K562 (cell line): Measurements from ENCODE around the gene COL6A2. TPM values are rescaled to one million over a fixed set of nuclear protein-coding genes. Genes with fewer than 3 reads are reported as not detected.

ENCODE experiments used
- ATAC-seq: fragments of 200-7000 bp; cut with Tn5 transposase; 3 replicates; pipeline ENCODE4 v1.9.1; 2020; ENCODE audit warnings: moderate library complexity
- BruUV-seq: library from RNA; stranded (reverse); fragments of 400-500 nt; replicated peaks from 2 replicates; lab custom pipeline; 2021; lab: Mats Ljungman, UMichigan
- CTCF ChIA-PET: fragments of 300-600 bp; formaldehyde crosslinking; extraction: SDS; loops from one replicate; lab custom pipeline; 2021; ENCODE audit warnings: low intra/inter-chr PET ratio; lab: Yijun Ruan, JAX
- POLR2A ChIA-PET: fragments of 300-600, 350-650 bp; sonication (Branson Sonifier 250); formaldehyde crosslinking; extraction: SDS; loops from one replicate; lab custom pipeline; 2021; ENCODE audit warnings: antibody characterized with exemption, inconsistent platforms; lab: Yijun Ruan, JAX
- DNase-seq, 4 experiments: peaks; one replicate each; pipeline versions ENCODE4 v3.0.0 to v3.0.0-alpha.2; 2011 to 2018; ENCODE audit warnings: low spot score in 3 of 4, mixed read lengths in 3 of 4; ENCODE audit errors: extremely low read depth in 1 of 4
- FAIRE-seq: peaks from 2 replicates; lab custom pipeline; 2011; peaks lifted over from hg19 to GRCh38; lab: Jason Lieb, UNC
- H2AFZ ChIP-seq: 2 replicates; pipeline ENCODE4 v1.6.0; 2011; ENCODE audit warnings: low read depth, low read length, control low read depth, inconsistent platforms
- H3K27ac ChIP-seq: fragments of 200-600 bp; 3 replicates; pipeline ENCODE4 v1.8.0; 2011; ENCODE audit warnings: low read depth, mild to moderate bottlenecking, control low read depth, inconsistent platforms, low read length, moderate library complexity, mixed read lengths; ENCODE audit errors: extremely low read depth
- H3K27me3 ChIP-seq, 2 experiments: fragments of 300-600 bp in 1 of 2; 2 replicates in 1 of 2; 3 replicates in 1 of 2; pipeline versions ENCODE4 v1.6.0 to v1.8.0; 2011; ENCODE audit warnings: inconsistent platforms in 2 of 2, low read length in 2 of 2, mild to moderate bottlenecking in 1 of 2, mixed read lengths in 1 of 2, moderate library complexity in 1 of 2; ENCODE audit not compliant: control insufficient read depth in 2 of 2, insufficient read depth in 2 of 2
- H3K36me3 ChIP-seq: fragments of 300-600 bp; 3 replicates; pipeline ENCODE4 v1.8.0; 2011; ENCODE audit warnings: mild to moderate bottlenecking, low read length, inconsistent platforms; ENCODE audit not compliant: control insufficient read depth, insufficient read depth
- H3K4me1 ChIP-seq, 2 experiments: fragments of 200-600 bp in 1 of 2; replicated peaks in 1 of 2; 2 replicates in 1 of 2; 3 replicates in 1 of 2; pipeline versions ENCODE4 v1.5.1 to v1.8.0; 2011; ENCODE audit warnings: inconsistent platforms in 2 of 2, low read length in 2 of 2, mild to moderate bottlenecking in 1 of 2, mixed read lengths in 1 of 2, moderate library complexity in 1 of 2; ENCODE audit not compliant: control insufficient read depth in 2 of 2, insufficient read depth in 2 of 2
- H3K4me2 ChIP-seq: 2 replicates; pipeline ENCODE4 v1.6.1; 2011; ENCODE audit warnings: low read length, control low read depth, inconsistent platforms, mixed read lengths; ENCODE audit not compliant: insufficient read depth
- H3K4me3 ChIP-seq: fragments of 200-600 bp; sonication (generic), shearing (Covaris generic); 2 replicates; pipeline ENCODE4 v1.5.1; 2016; ENCODE audit warnings: control low read depth, inconsistent platforms
- H3K79me2 ChIP-seq: fragments of 200-600 bp; 3 replicates; pipeline ENCODE4 v1.8.0; 2011; ENCODE audit warnings: low read length, inconsistent platforms; ENCODE audit not compliant: control insufficient read depth, insufficient read depth
- H3K9ac ChIP-seq, 2 experiments: 2 replicates each; pipeline versions ENCODE4 v1.6.0 to v1.6.1; 2011; ENCODE audit warnings: low read depth in 2 of 2, low read length in 2 of 2, control low read depth in 1 of 2, inconsistent platforms in 1 of 2, mild to moderate bottlenecking in 1 of 2, mixed read lengths in 1 of 2; ENCODE audit not compliant: insufficient read depth in 1 of 2
- H3K9me1 ChIP-seq: one replicate; pipeline ENCODE4 v1.6.0; 2011; ENCODE audit warnings: inconsistent platforms, mild to moderate bottlenecking, low read length, moderate library complexity; ENCODE audit not compliant: control insufficient read depth, insufficient read depth
- H3K9me3 ChIP-seq: replicated peaks from 2 replicates; pipeline ENCODE4 v1.5.1; 2011; ENCODE audit warnings: low read depth, low read length, inconsistent platforms; ENCODE audit not compliant: control insufficient read depth, insufficient read depth
- H4K20me1 ChIP-seq: replicated peaks from 2 replicates; pipeline ENCODE4 v1.6.1; 2011; ENCODE audit warnings: low read length, inconsistent platforms, mixed read lengths; ENCODE audit not compliant: control insufficient read depth, insufficient read depth
- CBFB ChIP-seq: sonication (generic); formaldehyde crosslinking; IDR thresholded peaks from 2 replicates; pipeline ENCODE4 v1.4.0; 2020; ENCODE audit warnings: mild to moderate bottlenecking, missing genetic modification reagents
- PHTF2 ChIP-seq: fragments of 250-450 bp; sonication (Bioruptor Pico); IDR thresholded peaks from 2 replicates; pipeline ENCODE4 v1.5.0; 2021; ENCODE audit warnings: mild to moderate bottlenecking
- SPI1 ChIP-seq: IDR thresholded peaks from 2 replicates; pipeline ENCODE4 v1.6.1; 2011; ENCODE audit warnings: low read depth, low read length, control low read depth, borderline replicate concordance
- SRSF3 ChIP-seq: fragments of 200-400 bp; formaldehyde crosslinking; IDR thresholded peaks from 2 replicates; pipeline ENCODE4 v1.6.1; 2016; ENCODE audit warnings: mild to moderate bottlenecking, low read length, moderate library complexity; ENCODE audit not compliant: insufficient read depth
- STAT5A ChIP-seq: IDR thresholded peaks from 2 replicates; pipeline ENCODE4 v1.6.1; 2012; ENCODE audit warnings: low read length, inconsistent platforms, borderline replicate concordance
- TCF3 ChIP-seq: sonication (generic); formaldehyde crosslinking; IDR thresholded peaks from 2 replicates; pipeline ENCODE4 v1.4.0; 2020; ENCODE audit warnings: mild to moderate bottlenecking, missing genetic modification reagents
- ZNF175 ChIP-seq: fragments of 200-800 bp; sonication (Bioruptor generic); IDR thresholded peaks from 2 replicates; pipeline ENCODE4 v1.6.1; 2016; ENCODE audit warnings: low read depth, mild to moderate bottlenecking, missing genetic modification characterization, missing compliant biosample characterization
- ZNF263 ChIP-seq: sonication (generic); formaldehyde crosslinking; IDR thresholded peaks from 2 replicates; pipeline ENCODE4 v1.8.0; 2022; ENCODE audit warnings: mild to moderate bottlenecking, missing genetic modification reagents, borderline replicate concordance
- WGBS: fragments of 100-300 bp; shearing (Covaris generic); methylation state at CpG from one replicate; pipeline ENCODE4 v1.1.6; 2016; ENCODE audit warnings: low coverage, mixed read lengths; ENCODE audit not compliant: insufficient coverage; ENCODE audit errors: missing lambda C conversion rate; 5-methylcytosine and 5-hydroxymethylcytosine counted together
- in situ Hi-C: fragments of 300-500 bp; cut with MboI; formaldehyde crosslinking; loops from 4 replicates; pipeline ENCODE4 v1.15.0; 2018; ENCODE audit warnings: inconsistent platforms, mixed read lengths
- intact Hi-C: fragments of 100-400 bp; cut with micrococcal nuclease; formaldehyde crosslinking; loops from 2 replicates; pipeline ENCODE4 v1.14.2; 2022
- polyA plus RNA-seq, 8 experiments: library from polyadenylated mRNA; depleted of rRNA in 4 of 8; stranded (reverse) in 5 of 8; unstranded in 3 of 8; fragments of >200 nt; fragmentation: Nextera tagmentation in 2 of 8; fragmentation: Illumina TruSeq in 1 of 8; extraction: Ambion mirVana in 2 of 8; extraction: Trizol in 1 of 8; gene quantifications; 2 replicates each; pipeline versions ENCODE4 v1.2.1 to v1.2.3, GENCODE V29; 2011 to 2014; ENCODE audit warnings: inconsistent platforms in 1 of 8, missing spikeins in 1 of 8
- total RNA-seq, 7 experiments: library from RNA; depleted of rRNA in 6 of 7; stranded (reverse); fragments of >200 nt in 6 of 7; fragmentation: Illumina TruSeq in 2 of 7; extraction: Trizol in 2 of 7; gene quantifications; 2 replicates each; pipeline versions ENCODE4 v1.2.1 to v1.2.3, GENCODE V29; 2011 to 2021; ENCODE audit warnings: low replicate concordance in 1 of 7
- TF ChIP-seq, protein P1 (sequence below): IDR thresholded peaks from 2 replicates; pipeline ENCODE4 v1.6.1; 2011; ENCODE audit not compliant: insufficient read length; ENCODE audit errors: extremely low read depth
- TF ChIP-seq, protein P2 (sequence below): fragments of 250-450 bp; sonication (Bioruptor Pico); IDR thresholded peaks from 2 replicates; pipeline ENCODE4 v1.9.0; 2021; ENCODE audit warnings: mild to moderate bottlenecking, inconsistent platforms
- TF ChIP-seq, protein P3 (sequence below): IDR thresholded peaks from 2 replicates; pipeline ENCODE4 v1.6.1; 2014; ENCODE audit warnings: antibody characterized with exemption
- TF ChIP-seq, protein P4 (sequence below), 3 experiments: fragments of 200-800 bp in 1 of 3; fragments of 250-450 bp in 1 of 3; fragments of 450-650 bp in 1 of 3; sonication (Bioruptor Pico) in 1 of 3; sonication (Bioruptor generic) in 1 of 3; formaldehyde crosslinking in 1 of 3; IDR thresholded peaks; 2 replicates each; pipeline versions ENCODE4 v1.6.1 to v1.8.0; 2016 to 2022; ENCODE audit warnings: mild to moderate bottlenecking in 2 of 3, missing genetic modification characterization in 2 of 3, missing compliant biosample characterization in 1 of 3, moderate library complexity in 1 of 3

Gene COL6A2
- total and polyA plus RNA-seq, 9 of the 15 experiments (the other 6 are each of a cell fraction or from before 2014, with no cell fraction given) = 0.07 to 1.1 (median 0.24) TPM; not detected in 3

DNA sequence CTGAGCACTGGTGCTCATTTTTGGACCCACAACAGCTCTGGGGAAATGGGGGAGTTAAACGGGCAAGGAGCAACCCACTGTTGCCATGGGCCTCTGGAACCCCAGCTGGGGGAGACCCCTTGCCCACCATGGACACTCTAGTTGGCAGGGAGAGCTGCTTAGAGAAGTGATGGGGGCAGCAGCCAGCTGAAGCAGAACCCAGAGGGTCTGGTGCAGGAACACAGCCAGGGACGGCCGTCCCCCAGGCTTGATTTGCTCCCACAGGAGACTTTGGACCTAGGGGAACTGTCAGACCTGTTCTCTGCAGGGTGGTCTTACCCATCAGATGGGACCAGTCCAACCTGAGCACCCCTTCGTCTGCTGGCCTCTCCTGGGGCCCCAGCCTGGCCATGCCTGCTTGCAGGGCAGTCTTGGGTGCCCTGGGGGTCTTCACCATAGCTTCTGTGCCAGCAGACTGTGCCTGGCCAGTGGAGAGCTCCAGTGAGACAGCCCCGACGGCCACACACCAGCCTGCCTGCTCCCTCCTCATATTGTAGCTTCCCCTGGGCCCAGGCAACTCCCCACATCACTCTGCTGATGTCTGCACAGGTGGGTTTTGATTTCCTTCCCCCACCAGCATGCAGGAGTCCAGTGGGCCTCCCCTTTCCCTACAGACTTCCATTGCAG, 75.1 kb downstream of the COL6A2 start:
- Histone ChIP-seq H3K4me3 (no peak overlapping the region), H3K9me1 (peaks cover 5% of the 10 kb centered on the region), H3K4me2 (no peak overlapping the region), H4K20me1 (peaks cover 17% of the 10 kb centered on the region; the same call in 1 of the 2 replicates), H3K9me3 (no peaks in the 10 kb centered on the region), H3K4me1 (peaks cover 2 to 25% of the 10 kb centered on the region in 2 experiments; a peak in 4 of 5 replicates), H3K27me3 (no peaks in the 10 kb centered on the region), H2AFZ (no peak overlapping the region), H3K36me3 (peaks cover 22% of the 10 kb centered on the region; the same call in 2 of the 3 replicates), H3K79me2 (peaks cover 74% of the 10 kb centered on the region), H3K27ac (no peak overlapping the region), H3K9ac (peak overlapping the region in 1 of 2 experiments; percentile 82; a peak in 2 of 4 replicates)
- DNase-seq (peak in 1 of 4 experiments; percentile 1), FAIRE-seq (no peak), ATAC-seq (no peak)
- 63% methylated on average over 6 of the region's 6 CpGs for WGBS
- intact Hi-C loops (no loop called here), in situ Hi-C loops (no loop called here)
- BruUV-seq = no TSS peak
- ChIA-PET POLR2A (interaction anchor here (0.6 to 1.6 kb wide), 5 partner anchors 8 to 197 kb away, joined by 3 to 5 read pairs (median 4); no protein-coding TSS in a partner anchor), CTCF (no interaction called here)
- TF ChIP-seq STAT5A = no peak
- TF ChIP-seq ZNF175 (CRISPR knock-in tag) = no peak
- TF ChIP-seq PHTF2 (CRISPR knock-in tag) = no peak
- no peak for TF ChIP-seq SPI1
- TF ChIP-seq, protein P1, sequence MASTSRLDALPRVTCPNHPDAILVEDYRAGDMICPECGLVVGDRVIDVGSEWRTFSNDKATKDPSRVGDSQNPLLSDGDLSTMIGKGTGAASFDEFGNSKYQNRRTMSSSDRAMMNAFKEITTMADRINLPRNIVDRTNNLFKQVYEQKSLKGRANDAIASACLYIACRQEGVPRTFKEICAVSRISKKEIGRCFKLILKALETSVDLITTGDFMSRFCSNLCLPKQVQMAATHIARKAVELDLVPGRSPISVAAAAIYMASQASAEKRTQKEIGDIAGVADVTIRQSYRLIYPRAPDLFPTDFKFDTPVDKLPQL = no peak
- TF ChIP-seq, protein P2, sequence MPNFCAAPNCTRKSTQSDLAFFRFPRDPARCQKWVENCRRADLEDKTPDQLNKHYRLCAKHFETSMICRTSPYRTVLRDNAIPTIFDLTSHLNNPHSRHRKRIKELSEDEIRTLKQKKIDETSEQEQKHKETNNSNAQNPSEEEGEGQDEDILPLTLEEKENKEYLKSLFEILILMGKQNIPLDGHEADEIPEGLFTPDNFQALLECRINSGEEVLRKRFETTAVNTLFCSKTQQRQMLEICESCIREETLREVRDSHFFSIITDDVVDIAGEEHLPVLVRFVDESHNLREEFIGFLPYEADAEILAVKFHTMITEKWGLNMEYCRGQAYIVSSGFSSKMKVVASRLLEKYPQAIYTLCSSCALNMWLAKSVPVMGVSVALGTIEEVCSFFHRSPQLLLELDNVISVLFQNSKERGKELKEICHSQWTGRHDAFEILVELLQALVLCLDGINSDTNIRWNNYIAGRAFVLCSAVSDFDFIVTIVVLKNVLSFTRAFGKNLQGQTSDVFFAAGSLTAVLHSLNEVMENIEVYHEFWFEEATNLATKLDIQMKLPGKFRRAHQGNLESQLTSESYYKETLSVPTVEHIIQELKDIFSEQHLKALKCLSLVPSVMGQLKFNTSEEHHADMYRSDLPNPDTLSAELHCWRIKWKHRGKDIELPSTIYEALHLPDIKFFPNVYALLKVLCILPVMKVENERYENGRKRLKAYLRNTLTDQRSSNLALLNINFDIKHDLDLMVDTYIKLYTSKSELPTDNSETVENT (CRISPR knock-in tag) = no peak
- no peak for TF ChIP-seq TCF3 (CRISPR knock-in tag)
- no peak for TF ChIP-seq ZNF263 (CRISPR knock-in tag)
- no peak for TF ChIP-seq SRSF3
- no peak for TF ChIP-seq CBFB (CRISPR knock-in tag)
- TF ChIP-seq, protein P3, sequence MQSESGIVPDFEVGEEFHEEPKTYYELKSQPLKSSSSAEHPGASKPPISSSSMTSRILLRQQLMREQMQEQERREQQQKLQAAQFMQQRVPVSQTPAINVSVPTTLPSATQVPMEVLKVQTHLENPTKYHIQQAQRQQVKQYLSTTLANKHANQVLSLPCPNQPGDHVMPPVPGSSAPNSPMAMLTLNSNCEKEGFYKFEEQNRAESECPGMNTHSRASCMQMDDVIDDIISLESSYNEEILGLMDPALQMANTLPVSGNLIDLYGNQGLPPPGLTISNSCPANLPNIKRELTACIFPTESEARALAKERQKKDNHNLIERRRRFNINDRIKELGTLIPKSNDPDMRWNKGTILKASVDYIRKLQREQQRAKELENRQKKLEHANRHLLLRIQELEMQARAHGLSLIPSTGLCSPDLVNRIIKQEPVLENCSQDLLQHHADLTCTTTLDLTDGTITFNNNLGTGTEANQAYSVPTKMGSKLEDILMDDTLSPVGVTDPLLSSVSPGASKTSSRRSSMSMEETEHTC = no peak
- TF ChIP-seq, protein P4, sequence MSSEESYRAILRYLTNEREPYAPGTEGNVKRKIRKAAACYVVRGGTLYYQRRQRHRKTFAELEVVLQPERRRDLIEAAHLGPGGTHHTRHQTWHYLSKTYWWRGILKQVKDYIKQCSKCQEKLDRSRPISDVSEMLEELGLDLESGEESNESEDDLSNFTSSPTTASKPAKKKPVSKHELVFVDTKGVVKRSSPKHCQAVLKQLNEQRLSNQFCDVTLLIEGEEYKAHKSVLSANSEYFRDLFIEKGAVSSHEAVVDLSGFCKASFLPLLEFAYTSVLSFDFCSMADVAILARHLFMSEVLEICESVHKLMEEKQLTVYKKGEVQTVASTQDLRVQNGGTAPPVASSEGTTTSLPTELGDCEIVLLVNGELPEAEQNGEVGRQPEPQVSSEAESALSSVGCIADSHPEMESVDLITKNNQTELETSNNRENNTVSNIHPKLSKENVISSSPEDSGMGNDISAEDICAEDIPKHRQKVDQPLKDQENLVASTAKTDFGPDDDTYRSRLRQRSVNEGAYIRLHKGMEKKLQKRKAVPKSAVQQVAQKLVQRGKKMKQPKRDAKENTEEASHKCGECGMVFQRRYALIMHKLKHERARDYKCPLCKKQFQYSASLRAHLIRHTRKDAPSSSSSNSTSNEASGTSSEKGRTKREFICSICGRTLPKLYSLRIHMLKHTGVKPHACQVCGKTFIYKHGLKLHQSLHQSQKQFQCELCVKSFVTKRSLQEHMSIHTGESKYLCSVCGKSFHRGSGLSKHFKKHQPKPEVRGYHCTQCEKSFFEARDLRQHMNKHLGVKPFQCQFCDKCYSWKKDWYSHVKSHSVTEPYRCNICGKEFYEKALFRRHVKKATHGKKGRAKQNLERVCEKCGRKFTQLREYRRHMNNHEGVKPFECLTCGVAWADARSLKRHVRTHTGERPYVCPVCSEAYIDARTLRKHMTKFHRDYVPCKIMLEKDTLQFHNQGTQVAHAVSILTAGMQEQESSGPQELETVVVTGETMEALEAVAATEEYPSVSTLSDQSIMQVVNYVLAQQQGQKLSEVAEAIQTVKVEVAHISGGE (CRISPR knock-in tag; IDR thresholded peaks at IDR 0.05) = no peak
